ENCODE results near the gene MOB3C.

Gene MOB3C

GRCh38 chr1:46583494-46583893 lies 33.1 kb downstream of the MOB3C start:
- DNase-seq (ENCODE audit: low read depth): no peak
- TF ChIP-seq CTCF (IDR thresholded peaks at IDR 0.05; ENCODE audit: insufficient read depth, low read depth, low read length, missing control alignments): no peak

GRCh38 chr1:46582972-46583371 lies 33.6 kb downstream of the MOB3C start:
- TF ChIP-seq CTCF (IDR thresholded peaks at IDR 0.05; ENCODE audit: insufficient read depth, low read depth, low read length, missing control alignments): no peak
- H3K4me3 ChIP-seq (ENCODE audit: low read depth, low read length): no peak overlapping the region
- no peak for DNase-seq (ENCODE audit: low read depth)

More at GRCh38 chr1:46583494-46583893, 33.1 kb downstream of the MOB3C start:
- no peak overlapping the region for H3K4me3 ChIP-seq (ENCODE audit: low read depth, low read length)

- DNase-seq (ENCODE audit: low read depth): no peak
- no peak for TF ChIP-seq CTCF (IDR thresholded peaks at IDR 0.05; ENCODE audit: insufficient read depth, low read depth, low read length, missing control alignments)
- H3K4me3 ChIP-seq (ENCODE audit: low read depth, low read length): no peak overlapping the region
Measured at GRCh38 chr1:46581681-46582455, 34.7 kb downstream of the MOB3C start.

GRCh38 chr1:46580140-46580903 lies 36.3 kb downstream of the MOB3C start:
- TF ChIP-seq CTCF (IDR thresholded peaks at IDR 0.05; ENCODE audit: insufficient read depth, low read depth, low read length, missing control alignments): no peak
- H3K4me3 ChIP-seq (ENCODE audit: low read depth, low read length): no peak overlapping the region
- DNase-seq (ENCODE audit: low read depth): no peak

- no peak overlapping the region for H3K4me3 ChIP-seq (ENCODE audit: low read depth, low read length)
- no peak for DNase-seq (ENCODE audit: low read depth)
- TF ChIP-seq CTCF (IDR thresholded peaks at IDR 0.05; ENCODE audit: insufficient read depth, low read depth, low read length, missing control alignments): no peak
Measured at GRCh38 chr1:46577671-46578070, 38.9 kb downstream of the MOB3C start.

- H3K4me3 ChIP-seq (ENCODE audit: low read depth, low read length): no peak overlapping the region
- TF ChIP-seq CTCF (IDR thresholded peaks at IDR 0.05; ENCODE audit: insufficient read depth, low read depth, low read length, missing control alignments): no peak
- DNase-seq (ENCODE audit: low read depth): no peak
Measured at GRCh38 chr1:46576596-46576995, 40.0 kb downstream of the MOB3C start.
